Thyroid gland (tissue), 4 donors: ENCODE measurements around the gene TUFT1. TPM values are rescaled to one million over a fixed set of nuclear protein-coding genes. Genes with fewer than 3 reads are reported as not detected.

Experiments
- DNase-seq, 2 donors: peaks; one replicate each; pipeline ENCODE4 v3.0.0-alpha.2; 2019
- H3K27ac ChIP-seq, 3 donors: fragments of 200-600 bp; sonication (generic); 1 replicate in 2 of 3; 2 replicates in 1 of 3; pipeline ENCODE4 v1.5.1; 2016 to 2019; ENCODE audit warnings: mild to moderate bottlenecking in 1 of 3, moderate library complexity in 1 of 3
- H3K27me3 ChIP-seq: fragments of 200-600 bp; sonication (generic); one replicate; pipeline ENCODE4 v1.5.1; 2019
- H3K36me3 ChIP-seq, 2 donors: fragments of 200-600 bp; sonication (generic); one replicate each; pipeline ENCODE4 v1.5.1; 2016 to 2019
- H3K4me1 ChIP-seq, 2 donors: fragments of 200-600 bp; sonication (generic); one replicate each; pipeline ENCODE4 v1.5.1; 2017 to 2019
- H3K4me3 ChIP-seq, 3 donors: fragments of 200-600 bp; sonication (generic); replicated peaks in 1 of 3; 1 replicate in 2 of 3; 2 replicates in 1 of 3; pipeline ENCODE4 v1.5.1; 2016; ENCODE audit warnings: mild to moderate bottlenecking in 1 of 3
- H3K9me3 ChIP-seq: fragments of 200-600 bp; sonication (generic); one replicate; pipeline ENCODE4 v1.5.1; 2017
- CTCF ChIP-seq, 6 experiments: fragments of 200-600 bp in 3 of 6; fragments of 450-650 bp in 3 of 6; sonication (generic) in 3 of 6; IDR thresholded peaks; one replicate each; pipeline ENCODE4 v1.5.1; 2016 to 2019; ENCODE audit warnings: antibody characterized with exemption in 6 of 6, mild to moderate bottlenecking in 2 of 6, inconsistent platforms in 1 of 6, moderate library complexity in 1 of 6
- POLR2A ChIP-seq, 2 donors: fragments of 450-650 bp; IDR thresholded peaks; one replicate each; pipeline ENCODE4 v1.6.1; 2017; ENCODE audit warnings: antibody characterized with exemption in 2 of 2, mild to moderate bottlenecking in 2 of 2, moderate library complexity in 1 of 2
- WGBS, 2 donors: methylation state at CpG; one replicate each; pipeline ENCODE4 v1.1.5; 2017; 5-methylcytosine and 5-hydroxymethylcytosine counted together
- intact Hi-C: fragments of 100-400 bp; cut with DNase I; formaldehyde crosslinking; loops from one replicate; pipeline ENCODE4 v1.15.1; 2023
- total RNA-seq, 4 donors: library from RNA; depleted of rRNA; stranded (reverse); fragments of >200 nt; gene quantifications; one replicate each; pipeline ENCODE4 v1.2.3, GENCODE V29; 2016

Gene TUFT1
- total RNA-seq = 1 to 10 TPM; 4.0 to 8.8 (median 5.0) TPM

- intact Hi-C loops = no loop called here
- peak; percentile 94 to 95 for DNase-seq
- TF ChIP-seq POLR2A (IDR thresholded peaks at IDR 0.05) (peak; percentile 81 to 99), CTCF (IDR thresholded peaks at IDR 0.05) (no peak)
These were observed at the start of gene TUFT1 for GRCh38 chr1:151540021-151540981. TUFT1 (plus strand) TSS chr1:151540309; CDS start chr1:151540367, 58 bp downstream.

GRCh38 chr1:151491641-151492040 lies 48.5 kb upstream of the TUFT1 start:
- Histone ChIP-seq H3K36me3 (no peaks in the 10 kb centered on the region), H3K27me3 (no peaks in the 10 kb centered on the region), H3K27ac (no peak overlapping the region), H3K9me3 (no peaks in the 10 kb centered on the region), H3K4me3 (no peak overlapping the region), H3K4me1 (peaks cover 4 to 6% of the 10 kb centered on the region in 2 donors)
- TF ChIP-seq POLR2A (IDR thresholded peaks at IDR 0.05) = no peak
- no peak for TF ChIP-seq CTCF (IDR thresholded peaks at IDR 0.05)
- intact Hi-C loops = no loop called here
- WGBS, 2 donors = 71 to 80% methylated on average over 5 of the region's 5 CpGs
- no peak for DNase-seq

More at GRCh38 chr1:151540021-151540981, at the start of gene TUFT1:
- peaks cover 8 to 19% of the 10 kb centered on the region in 2 donors for H3K4me1 ChIP-seq
- H3K27ac ChIP-seq = peak within 1 kb of the TSS; percentile 91 to 97 (median 93)
- H3K27me3 ChIP-seq = no peaks in the 10 kb centered on the region
- peak within 1 kb of the TSS; percentile 13 to 97 (median 67) for H3K4me3 ChIP-seq
- 3 to 4% methylated on average over 36 to 53 of the region's 70 CpGs for WGBS, 2 donors
- no peaks in the 10 kb centered on the region for H3K36me3 ChIP-seq
- H3K9me3 ChIP-seq = no peaks in the 10 kb centered on the region

- no peak for DNase-seq
- no peak overlapping the region for H3K4me3 ChIP-seq
- H3K27ac ChIP-seq = no peak overlapping the region
- peaks cover 4 to 6% of the 10 kb centered on the region in 2 donors for H3K4me1 ChIP-seq
- no peaks in the 10 kb centered on the region for H3K36me3 ChIP-seq
- H3K27me3 ChIP-seq = no peaks in the 10 kb centered on the region
- TF ChIP-seq POLR2A (IDR thresholded peaks at IDR 0.05) = no peak
- TF ChIP-seq CTCF (IDR thresholded peaks at IDR 0.05) = no peak
- WGBS, 2 donors = 50 to 62% methylated on average over 1 of the region's 1 CpG
- no peaks in the 10 kb centered on the region for H3K9me3 ChIP-seq
- intact Hi-C loops = no loop called here
These were observed 48.0 kb upstream of the TUFT1 start for GRCh38 chr1:151492120-151492519.

GRCh38 chr1:151493042-151493441 lies 47.1 kb upstream of the TUFT1 start:
- Histone ChIP-seq H3K27ac (no peak overlapping the region), H3K4me3 (no peak overlapping the region), H3K4me1 (peaks cover 4 to 6% of the 10 kb centered on the region in 2 donors), H3K27me3 (no peaks in the 10 kb centered on the region), H3K9me3 (no peaks in the 10 kb centered on the region), H3K36me3 (no peaks in the 10 kb centered on the region)
- WGBS, 2 donors = 91 to 92% methylated on average over 3 of the region's 3 CpGs
- intact Hi-C loops = no loop called here
- TF ChIP-seq CTCF (IDR thresholded peaks at IDR 0.05) (no peak), POLR2A (IDR thresholded peaks at IDR 0.05) (no peak)
- no peak for DNase-seq

GRCh38 chr1:151494741-151495281 lies 45.3 kb upstream of the TUFT1 start:
- Histone ChIP-seq H3K27ac (no peak overlapping the region), H3K4me1 (peaks cover 4 to 6% of the 10 kb centered on the region in 2 donors), H3K4me3 (no peak overlapping the region), H3K27me3 (no peaks in the 10 kb centered on the region), H3K36me3 (no peaks in the 10 kb centered on the region), H3K9me3 (no peaks in the 10 kb centered on the region)
- intact Hi-C loops = no loop called here
- WGBS, 2 donors = 0% methylated on average over 1 of the region's 1 CpG
- TF ChIP-seq POLR2A (IDR thresholded peaks at IDR 0.05) (no peak), CTCF (IDR thresholded peaks at IDR 0.05) (no peak)
- DNase-seq = no peak
